A549 (cell line): Measurements from ENCODE around the gene S1PR5. TPM values are rescaled to one million over a fixed set of nuclear protein-coding genes. Genes with fewer than 3 reads are reported as not detected.
"Not testable (repeated sequence)": the region's sequence is repeated elsewhere in the genome, so short reads cannot be mapped to it uniquely, and the experiment has no call there.

ENCODE experiments used
- ATAC-seq, 2 experiments: fragments of 200-7000 bp in 1 of 2; fragments of >200 bp in 1 of 2; cut with Nextera tagmentation in 1 of 2; cut with Tn5 transposase in 1 of 2; 3 replicates each; pipeline versions ENCODE4 v1.8.0 to v1.9.1; 2018 to 2020; ENCODE audit warnings: mild to moderate bottlenecking in 1 of 2, moderate library complexity in 1 of 2
- CTCF ChIA-PET: fragments of 300-600 bp; sonication (Branson Sonifier 250); formaldehyde crosslinking; extraction: SDS; loops from one replicate; lab custom pipeline; 2021; ENCODE audit warnings: antibody characterized with exemption, inconsistent platforms; lab: Yijun Ruan, JAX
- POLR2A ChIA-PET: fragments of 350-600 bp; formaldehyde crosslinking; extraction: SDS; loops from one replicate; lab custom pipeline; 2021; ENCODE audit warnings: antibody characterized with exemption, inconsistent platforms; lab: Yijun Ruan, JAX
- DNase-seq, 2 experiments: peaks; one replicate each; pipeline versions ENCODE4 v3.0.0 to v3.0.0-alpha.2; 2011 to 2016; ENCODE audit warnings: low read depth in 1 of 2, low spot score in 1 of 2
- FAIRE-seq: peaks from 2 replicates; lab custom pipeline; 2011; peaks lifted over from hg19 to GRCh38; lab: Jason Lieb, UNC
- H3K27ac ChIP-seq, 2 experiments: fragments of >200 bp; sonication (Bioruptor Twin); formaldehyde crosslinking; 3 replicates each; pipeline ENCODE4 v1.5.1; 2016 to 2017
- H3K4me1 ChIP-seq: fragments of >200 bp; sonication (Bioruptor Twin); formaldehyde crosslinking; 3 replicates; pipeline ENCODE4 v1.6.1; 2016
- H3K4me2 ChIP-seq: fragments of >200 bp; sonication (Bioruptor Twin); formaldehyde crosslinking; 3 replicates; pipeline ENCODE4 v1.6.1; 2016
- H3K4me3 ChIP-seq: fragments of >200 bp; sonication (Bioruptor Twin); formaldehyde crosslinking; 3 replicates; pipeline ENCODE4 v1.5.1; 2016
- H3K9me3 ChIP-seq: fragments of >200 bp; sonication (Bioruptor Twin); formaldehyde crosslinking; 3 replicates; pipeline ENCODE4 v1.6.1; 2016
- CBX2 ChIP-seq: fragments of 200-600 bp; sonication (generic); IDR thresholded peaks from 2 replicates; pipeline ENCODE4 v1.6.1; 2016; ENCODE audit warnings: low read depth, mild to moderate bottlenecking, borderline replicate concordance
- CHD4 ChIP-seq: fragments of 200-600 bp; sonication (generic); IDR thresholded peaks from 2 replicates; pipeline ENCODE4 v1.6.1; 2016; ENCODE audit warnings: antibody characterized with exemption, mild to moderate bottlenecking, borderline replicate concordance
- ESRRA ChIP-seq: fragments of 150-350 bp; IDR thresholded peaks from 2 replicates; pipeline ENCODE4 v1.6.1; 2014; ENCODE audit warnings: mild to moderate bottlenecking, low read length, borderline replicate concordance
- FOSB ChIP-seq: fragments of 250-450 bp; sonication (Bioruptor Pico); IDR thresholded peaks from 2 replicates; pipeline ENCODE4 v1.5.0; 2020; ENCODE audit warnings: mild to moderate bottlenecking, moderate library complexity
- HOXA7 ChIP-seq: fragments of 250-450 bp; sonication (Bioruptor Pico); IDR thresholded peaks from 2 replicates; pipeline ENCODE4 v1.5.0; 2020; ENCODE audit warnings: mild to moderate bottlenecking, moderate library complexity
- HOXB5 ChIP-seq: fragments of 250-450 bp; sonication (Bioruptor Pico); IDR thresholded peaks from 2 replicates; pipeline ENCODE4 v1.5.0; 2020; ENCODE audit warnings: mild to moderate bottlenecking, moderate library complexity
- NR3C1 ChIP-seq: fragments of >200 bp; sonication (Bioruptor Twin); formaldehyde crosslinking; IDR thresholded peaks from 3 replicates; pipeline ENCODE4 v1.6.1; 2017
- PBX3 ChIP-seq: IDR thresholded peaks from 2 replicates; pipeline ENCODE4 v1.6.1; 2012
- PHF8 ChIP-seq: fragments of 200-600 bp; sonication (generic); IDR thresholded peaks from 2 replicates; pipeline ENCODE4 v1.6.1; 2016; ENCODE audit warnings: low read depth, mild to moderate bottlenecking, antibody characterized with exemption, moderate library complexity, borderline replicate concordance
- POLR2A ChIP-seq: IDR thresholded peaks from 2 replicates; pipeline ENCODE4 v1.6.1; 2012; ENCODE audit warnings: mild to moderate bottlenecking, low read length
- RAD21 ChIP-seq, 2 experiments: fragments of >200 bp in 1 of 2; sonication (Bioruptor Twin) in 1 of 2; formaldehyde crosslinking in 1 of 2; IDR thresholded peaks in 1 of 2; conservative IDR thresholded peaks in 1 of 2; 2 replicates in 1 of 2; 3 replicates in 1 of 2; pipeline ENCODE4 v1.6.1; 2012 to 2018; ENCODE audit warnings: inconsistent platforms in 1 of 2
- RARB ChIP-seq: fragments of 250-450 bp; sonication (Bioruptor Pico); IDR thresholded peaks from 2 replicates; pipeline ENCODE4 v1.8.0; 2021; ENCODE audit warnings: mild to moderate bottlenecking, moderate library complexity
- REST ChIP-seq: fragments of 200-600 bp; sonication (generic); IDR thresholded peaks from 2 replicates; pipeline ENCODE4 v1.6.1; 2016; ENCODE audit warnings: antibody characterized with exemption, mild to moderate bottlenecking, moderate library complexity
- USF2 ChIP-seq: fragments of 450-650 bp; IDR thresholded peaks from 2 replicates; pipeline ENCODE4 v1.6.1; 2014; ENCODE audit warnings: antibody characterized with exemption
- WGBS: methylation state at CpG from one replicate; pipeline ENCODE4 v1.1.6; 2017; ENCODE audit errors: missing lambda C conversion rate; 5-methylcytosine and 5-hydroxymethylcytosine counted together
- polyA plus RNA-seq, 4 experiments: library from polyadenylated mRNA; depleted of rRNA in 3 of 4; stranded (reverse); fragments of >200 nt; fragmentation: RNase III in 1 of 4; extraction: RNeasy Plus Mini Kit Qiagen cat#74134 plus additional on column Dnase treatment in 1 of 4; gene quantifications; 2 replicates in 3 of 4; 3 replicates in 1 of 4; pipeline ENCODE4 v1.2.3, GENCODE V29; 2011 to 2017
- TF ChIP-seq, protein P1 (sequence below): fragments of >200 bp; sonication (Bioruptor Twin); formaldehyde crosslinking; IDR thresholded peaks from 2 replicates; pipeline ENCODE4 v1.6.1; 2016

The S1PR5 gene
- polyA plus RNA-seq, 2 of the 4 experiments (the other 2 are of a cell fraction), result 2.1 to 3.8 TPM

DNA sequence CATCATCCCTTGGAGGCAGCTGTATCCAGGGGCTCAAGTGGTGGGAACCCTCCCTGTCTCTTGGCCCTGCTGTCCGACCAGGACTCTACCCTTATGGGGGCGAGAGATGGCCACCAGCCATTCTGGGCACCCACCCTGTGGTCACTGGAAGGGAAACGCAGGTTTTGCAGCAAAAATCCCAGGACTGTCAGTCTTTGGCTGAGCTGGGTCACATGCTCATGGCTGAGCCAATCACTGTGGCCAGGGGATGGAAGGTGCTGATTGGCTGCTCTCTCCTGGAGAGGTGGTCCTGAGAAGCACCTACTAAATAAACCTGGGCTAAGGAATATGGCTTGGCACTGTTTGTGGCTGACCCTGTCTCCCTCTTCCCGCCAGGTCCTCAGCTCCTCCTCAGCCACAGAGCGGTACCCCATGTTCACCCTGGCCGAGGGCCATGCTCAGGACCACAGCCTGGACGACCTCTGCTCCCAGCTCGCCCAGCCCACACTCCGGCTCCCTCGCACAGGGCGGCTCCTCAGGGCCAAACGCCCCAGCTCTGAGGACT is 35.3 kb upstream of the S1PR5 start:
- POLR2A ChIA-PET, result interaction anchor here (0.5 to 0.6 kb wide), 2 partner anchors 9 to 24 kb away, joined by 4 to 5 read pairs; no protein-coding TSS in a partner anchor
- TF ChIP-seq RAD21 (conservative IDR thresholded peaks at IDR 0.05 in 1 of 2, IDR thresholded peaks at IDR 0.05 in 1 of 2), result no peak
- no peak for TF ChIP-seq FOSB
- no peak for TF ChIP-seq NR3C1
- TF ChIP-seq REST, result no peak
- 0 out of 2 replicates have a peak, but pooled peaks have one; percentile 20 for TF ChIP-seq RARB
- TF ChIP-seq CBX2, result no peak
- TF ChIP-seq HOXA7 (CRISPR knock-in tag), result no peak
- no peak for TF ChIP-seq PHF8
- no peak for TF ChIP-seq HOXB5 (CRISPR knock-in tag)
- no peak for TF ChIP-seq POLR2A
- TF ChIP-seq USF2, result peak; percentile 71
- no peak for TF ChIP-seq ESRRA
- TF ChIP-seq CHD4, result no peak
- whole genome bisulfite sequencing, result 89% methylated on average over 10 of the region's 12 CpGs
- Histone ChIP-seq H3K4me2 (no peak overlapping the region), H3K27ac (no peak overlapping the region), H3K9me3 (no peaks in the 10 kb centered on the region), H3K4me1 (no peaks in the 10 kb centered on the region), H3K4me3 (no peak overlapping the region)
- ATAC-seq (peak; percentile 49 to 86; a peak in 5 of 6 replicates), FAIRE-seq (no peak), DNase-seq (peak; percentile 48)
- CTCF ChIA-PET, result interaction anchor here (0.8 to 4.2 kb wide), 6 partner anchors 11 to 42 kb away, joined by 3 to 26 read pairs (median 4); partner anchors contain the start of gene KRI1

DNA sequence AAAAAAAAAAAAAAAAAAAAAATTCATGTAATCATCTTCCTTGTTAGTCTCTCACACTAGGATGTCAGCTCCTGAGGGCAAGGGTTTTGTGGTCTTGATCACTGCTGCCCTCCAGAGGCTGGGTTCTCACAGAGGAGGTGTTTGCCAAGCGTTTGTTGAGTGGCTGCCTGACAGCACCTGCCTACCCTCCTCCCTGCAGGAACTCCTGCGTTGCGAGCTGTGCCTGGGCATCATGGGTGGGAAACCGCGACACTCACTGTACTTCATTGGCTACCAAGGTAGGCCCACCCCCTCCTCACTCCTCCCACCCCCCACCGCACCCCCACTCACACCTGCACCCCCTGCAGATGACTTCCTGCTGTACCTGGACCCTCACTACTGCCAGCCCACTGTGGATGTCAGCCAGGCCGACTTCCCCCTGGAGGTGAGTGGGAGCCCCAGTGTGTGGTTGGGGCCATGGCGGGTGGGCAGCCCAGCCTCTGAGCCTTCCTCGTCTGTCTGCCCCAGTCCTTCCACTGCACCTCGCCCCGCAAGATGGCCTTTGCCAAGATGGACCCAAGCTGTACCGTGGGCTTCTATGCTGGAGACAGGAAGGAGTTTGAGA is 34.6 kb upstream of the S1PR5 start:
- H3K9me3 ChIP-seq, result no peaks in the 10 kb centered on the region
- FAIRE-seq, result no peak
- peak in 1 of 2 experiments; percentile 72 for DNase-seq
- CTCF ChIA-PET, result interaction anchor here (0.8 to 4.2 kb wide), 7 partner anchors 10 to 148 kb away, joined by 3 to 26 read pairs (median 5); partner anchors contain the start of gene KRI1
- peak; percentile 64 to 75; a peak in 5 of 6 replicates for ATAC-seq
- no peaks in the 10 kb centered on the region for H3K4me1 ChIP-seq
- POLR2A ChIA-PET, result no interaction called here
- peak; percentile 26 to 40; a peak in 2 of 5 replicates for TF ChIP-seq RAD21 (conservative IDR thresholded peaks at IDR 0.05 in 1 of 2, IDR thresholded peaks at IDR 0.05 in 1 of 2)
- TF ChIP-seq, protein P1, sequence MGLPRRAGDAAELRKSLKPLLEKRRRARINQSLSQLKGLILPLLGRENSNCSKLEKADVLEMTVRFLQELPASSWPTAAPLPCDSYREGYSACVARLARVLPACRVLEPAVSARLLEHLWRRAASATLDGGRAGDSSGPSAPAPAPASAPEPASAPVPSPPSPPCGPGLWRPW, result no peak
- TF ChIP-seq PBX3, result no peak
- H3K27ac ChIP-seq, result no peak overlapping the region
- 84% methylated on average over 7 of the region's 12 CpGs for WGBS
- no peak overlapping the region for H3K4me3 ChIP-seq
- no peak overlapping the region for H3K4me2 ChIP-seq

DNA sequence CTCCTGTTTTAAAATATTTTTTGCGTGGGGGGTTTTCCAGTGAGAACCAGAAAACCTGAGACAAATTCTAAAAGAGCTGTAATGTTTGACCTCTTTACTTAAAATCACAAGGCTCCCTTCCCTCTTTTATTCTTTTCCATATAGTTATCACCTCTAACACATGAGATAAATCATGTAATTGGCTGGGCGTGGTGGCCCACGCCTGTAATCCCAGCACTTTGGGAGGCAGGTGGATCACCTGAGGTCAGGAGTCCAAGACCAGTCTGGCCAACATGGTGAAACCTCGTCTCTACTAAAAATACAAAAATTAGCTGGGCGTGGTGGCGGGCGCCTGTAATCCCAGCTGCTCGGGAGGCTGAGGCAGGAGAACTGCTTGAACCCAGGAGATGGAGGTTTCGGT is 33.8 kb upstream of the S1PR5 start:
- not testable (repeated sequence) for FAIRE-seq

More for the DNA sequence above, 33.8 kb upstream of the S1PR5 start:
- WGBS, result 91% methylated on average over 9 of the region's 9 CpGs
- H3K9me3 ChIP-seq, H3K4me1 ChIP-seq, ATAC-seq, DNase-seq, H3K4me2 ChIP-seq, H3K27ac ChIP-seq, POLR2A ChIA-PET, H3K4me3 ChIP-seq: not testable (repeated sequence)
- CTCF ChIA-PET, result interaction anchor here (1.0 to 4.2 kb wide), 5 partner anchors 9 to 147 kb away, joined by 3 to 26 read pairs (median 5); partner anchors contain the start of gene KRI1
